HepG2 (cell line): ENCODE results near the gene MXI1. TPM values are rescaled to one million over a fixed set of nuclear protein-coding genes. Genes with fewer than 3 reads are reported as not detected.

Experiments used
- ATF7 ChIP-seq, 2 experiments: fragments of 450-650 bp in 1 of 2; sonication (generic) in 1 of 2; formaldehyde crosslinking in 1 of 2; IDR thresholded peaks; 2 replicates each; pipeline versions ENCODE4 v1.4.0 to v1.6.1; 2016 to 2020; ENCODE audit warnings: antibody characterized with exemption in 1 of 2, mild to moderate bottlenecking in 1 of 2, missing genetic modification reagents in 1 of 2
- CREB1 ChIP-seq, 2 experiments: fragments of 450-650 bp in 1 of 2; IDR thresholded peaks; 2 replicates each; pipeline ENCODE4 v1.6.1; 2016 to 2017; ENCODE audit warnings: control low read depth in 1 of 2, mild to moderate bottlenecking in 1 of 2, missing compliant biosample characterization in 1 of 2, missing genetic modification characterization in 1 of 2
- FOXO1 ChIP-seq: sonication (generic); formaldehyde crosslinking; IDR thresholded peaks from 2 replicates; pipeline ENCODE4 v1.4.0; 2020; ENCODE audit warnings: missing genetic modification reagents
- FOXP4 ChIP-seq: sonication (generic); formaldehyde crosslinking; IDR thresholded peaks from 2 replicates; pipeline ENCODE4 v1.4.0; 2020; ENCODE audit warnings: missing genetic modification reagents
- GATAD2A ChIP-seq: IDR thresholded peaks from 2 replicates; pipeline ENCODE4 v1.6.1; 2016
- HMGXB4 ChIP-seq, 2 experiments: sonication (generic) in 1 of 2; formaldehyde crosslinking in 1 of 2; IDR thresholded peaks; 2 replicates each; pipeline versions ENCODE4 v1.4.0 to v1.6.1; 2018 to 2020; ENCODE audit warnings: missing genetic modification reagents in 2 of 2, borderline replicate concordance in 1 of 2, low read depth in 1 of 2, mild to moderate bottlenecking in 1 of 2, missing biosample characterization in 1 of 2
- HNRNPLL ChIP-seq: fragments of 200-400 bp; formaldehyde crosslinking; IDR thresholded peaks from 2 replicates; pipeline ENCODE4 v1.6.1; 2017; ENCODE audit warnings: mild to moderate bottlenecking, low read depth, low read length; ENCODE audit not compliant: poor library complexity, severe bottlenecking
- KDM1A ChIP-seq: IDR thresholded peaks from 2 replicates; pipeline ENCODE4 v1.6.1; 2016; ENCODE audit warnings: missing compliant biosample characterization
- NFE2 ChIP-seq: sonication (generic); formaldehyde crosslinking; IDR thresholded peaks from 2 replicates; pipeline ENCODE4 v1.4.0; 2020; ENCODE audit warnings: missing genetic modification reagents
- REL ChIP-seq: sonication (generic); formaldehyde crosslinking; conservative IDR thresholded peaks from 2 replicates; pipeline ENCODE4 v1.8.0; 2022; ENCODE audit warnings: mild to moderate bottlenecking, missing genetic modification reagents, moderate library complexity
- SAFB2 ChIP-seq: sonication (generic); formaldehyde crosslinking; IDR thresholded peaks from 2 replicates; pipeline ENCODE4 v1.5.1; 2020; ENCODE audit warnings: missing genetic modification reagents, low read depth, mild to moderate bottlenecking, borderline replicate concordance
- TFE3 ChIP-seq: IDR thresholded peaks from 2 replicates; pipeline ENCODE4 v1.6.1; 2016
- TSC22D2 ChIP-seq: sonication (generic); formaldehyde crosslinking; IDR thresholded peaks from 2 replicates; pipeline ENCODE4 v1.5.1; 2020; ENCODE audit warnings: missing genetic modification reagents, mild to moderate bottlenecking, borderline replicate concordance
- ZNF101 ChIP-seq: sonication (generic); formaldehyde crosslinking; IDR thresholded peaks from 2 replicates; pipeline ENCODE4 v1.4.0; 2020; ENCODE audit warnings: mild to moderate bottlenecking, low read depth, missing genetic modification reagents, borderline replicate concordance
- ZNF335 ChIP-seq: sonication (generic); formaldehyde crosslinking; IDR thresholded peaks from 2 replicates; pipeline ENCODE4 v1.4.0; 2020; ENCODE audit warnings: missing genetic modification reagents
- ZNF607 ChIP-seq: sonication (generic); formaldehyde crosslinking; IDR thresholded peaks from 2 replicates; pipeline ENCODE4 v1.5.1; 2020; ENCODE audit warnings: missing genetic modification reagents, mild to moderate bottlenecking, borderline replicate concordance
- ZNF747 ChIP-seq: sonication (generic); formaldehyde crosslinking; IDR thresholded peaks from 2 replicates; pipeline ENCODE4 v1.8.1; 2023; ENCODE audit warnings: missing genetic modification reagents, mild to moderate bottlenecking, borderline replicate concordance
- ZNF878 ChIP-seq: sonication (generic); formaldehyde crosslinking; IDR thresholded peaks from 2 replicates; pipeline ENCODE4 v1.8.1; 2023; ENCODE audit warnings: mild to moderate bottlenecking, missing genetic modification reagents, moderate library complexity
- polyA plus RNA-seq, 8 experiments: library from polyadenylated mRNA; depleted of rRNA in 3 of 8; stranded (reverse) in 7 of 8; unstranded in 1 of 8; fragments of >200 nt; fragmentation: Illumina TruSeq in 4 of 8; extraction: Trizol in 4 of 8; gene quantifications; 2 replicates each; pipeline versions ENCODE4 v1.2.1 to v1.2.3, GENCODE V29; 2011 to 2016; ENCODE audit warnings: low read depth in 4 of 8, missing spikeins in 1 of 8, mixed read lengths in 1 of 8; ENCODE audit not compliant: insufficient read depth in 1 of 8
- total RNA-seq, 5 experiments: library from RNA; depleted of rRNA; stranded (reverse); fragments of >200 nt; fragmentation: Illumina TruSeq; extraction: Trizol; gene quantifications; 2 replicates each; pipeline ENCODE4 v1.2.3, GENCODE V29; 2016; ENCODE audit warnings: low read depth in 1 of 5
- TF ChIP-seq, protein P1 (sequence below): sonication (generic); formaldehyde crosslinking; IDR thresholded peaks from 2 replicates; pipeline ENCODE4 v1.5.0; 2020; ENCODE audit warnings: mild to moderate bottlenecking, missing genetic modification reagents, moderate library complexity

Gene MXI1
- total and polyA plus RNA-seq, 2 of the 13 experiments (the other 11 are each of a cell fraction or from before 2014, with no cell fraction given), result 6.6 to 22.0 TPM

- no peak for TF ChIP-seq HMGXB4 (CRISPR knock-in tag; IDR thresholded peaks at IDR 0.05; ENCODE audit: borderline replicate concordance in 1 of 2, low read depth in 1 of 2)
- TF ChIP-seq FOXO1 (CRISPR knock-in tag), result no peak
- no peak for TF ChIP-seq TSC22D2
- no peak for TF ChIP-seq ZNF747 (CRISPR knock-in tag)
- no peak for TF ChIP-seq SAFB2
- TF ChIP-seq FOXP4 (CRISPR knock-in tag), result no peak
- TF ChIP-seq REL (CRISPR knock-in tag), result no peak
- no peak for TF ChIP-seq NFE2
- TF ChIP-seq, protein P1, sequence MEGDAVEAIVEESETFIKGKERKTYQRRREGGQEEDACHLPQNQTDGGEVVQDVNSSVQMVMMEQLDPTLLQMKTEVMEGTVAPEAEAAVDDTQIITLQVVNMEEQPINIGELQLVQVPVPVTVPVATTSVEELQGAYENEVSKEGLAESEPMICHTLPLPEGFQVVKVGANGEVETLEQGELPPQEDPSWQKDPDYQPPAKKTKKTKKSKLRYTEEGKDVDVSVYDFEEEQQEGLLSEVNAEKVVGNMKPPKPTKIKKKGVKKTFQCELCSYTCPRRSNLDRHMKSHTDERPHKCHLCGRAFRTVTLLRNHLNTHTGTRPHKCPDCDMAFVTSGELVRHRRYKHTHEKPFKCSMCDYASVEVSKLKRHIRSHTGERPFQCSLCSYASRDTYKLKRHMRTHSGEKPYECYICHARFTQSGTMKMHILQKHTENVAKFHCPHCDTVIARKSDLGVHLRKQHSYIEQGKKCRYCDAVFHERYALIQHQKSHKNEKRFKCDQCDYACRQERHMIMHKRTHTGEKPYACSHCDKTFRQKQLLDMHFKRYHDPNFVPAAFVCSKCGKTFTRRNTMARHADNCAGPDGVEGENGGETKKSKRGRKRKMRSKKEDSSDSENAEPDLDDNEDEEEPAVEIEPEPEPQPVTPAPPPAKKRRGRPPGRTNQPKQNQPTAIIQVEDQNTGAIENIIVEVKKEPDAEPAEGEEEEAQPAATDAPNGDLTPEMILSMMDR (CRISPR knock-in tag), result peak; percentile 54
- no peak for TF ChIP-seq ZNF101 (CRISPR knock-in tag)
- TF ChIP-seq ATF7 (IDR thresholded peaks at IDR 0.05), result peak; percentile 98
- peak; percentile 81 for TF ChIP-seq ATF7 (CRISPR knock-in tag; IDR thresholded peaks at IDR 0.05)
- peak; percentile 32 for TF ChIP-seq HNRNPLL
- no peak for TF ChIP-seq ZNF607
- no peak for TF ChIP-seq KDM1A (CRISPR knock-in tag)
- TF ChIP-seq CREB1 (IDR thresholded peaks at IDR 0.05), result peak; percentile 60
- no peak for TF ChIP-seq CREB1 (CRISPR knock-in tag; IDR thresholded peaks at IDR 0.05)
- no peak for TF ChIP-seq TFE3 (CRISPR knock-in tag)
- no peak for TF ChIP-seq ZNF878 (CRISPR knock-in tag)
- no peak for TF ChIP-seq ZNF335 (CRISPR knock-in tag)
- TF ChIP-seq GATAD2A (CRISPR knock-in tag), result no peak
Measured at GRCh38 chr10:110221721-110222261, 14.4 kb downstream of the MXI1 start (continued).
